ENCODE results near the gene GABBR1. TPM values are rescaled to one million over a fixed set of nuclear protein-coding genes. Genes with fewer than 3 reads are reported as not detected.
A peak's percentile ranks its signal among the peaks of the same experiment; 100 is the strongest.

GABBR1 gene
- total RNA-seq, 2 experiments from 2014 or later, result 10.8 to 10.9 TPM

DNA sequence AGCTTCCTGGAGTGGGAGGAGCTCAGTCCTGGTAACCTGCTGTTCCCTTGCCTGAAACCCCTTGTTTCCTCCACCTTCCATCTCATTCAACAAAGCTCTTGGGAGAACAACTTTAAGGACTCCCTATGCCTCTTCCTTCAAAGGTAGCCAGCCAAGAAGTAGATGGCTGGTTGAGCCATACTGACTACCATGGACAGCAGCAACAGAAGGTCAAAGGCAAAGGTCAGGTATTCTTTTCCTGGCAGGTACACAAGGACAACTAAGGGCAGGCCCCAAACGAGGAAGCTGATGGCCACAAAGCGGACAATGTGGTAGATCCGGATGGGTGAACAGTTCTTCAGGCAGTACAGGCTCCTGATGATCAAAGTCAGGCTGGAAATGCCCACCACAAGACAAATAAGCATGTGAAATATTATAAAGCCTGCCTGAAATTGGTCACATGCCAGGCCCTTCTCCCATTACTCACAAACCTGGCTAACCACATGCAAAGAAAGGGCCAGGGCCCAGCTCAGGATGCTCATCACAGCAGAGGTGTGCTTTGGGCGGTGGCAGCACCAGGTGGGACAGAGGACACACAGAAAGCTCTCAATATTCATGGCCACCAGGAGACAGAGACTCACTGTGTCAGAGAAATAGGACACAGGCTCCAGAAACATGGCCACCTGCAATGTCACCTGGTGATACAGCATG lies 95.1 kb downstream of the GABBR1 start:
- peaks cover 3% of the 10 kb centered on the region for H3K27me3 Mint-ChIP-seq
- ChIA-PET POLR2A (interaction anchor here (0.5 kb wide), 1 partner anchor 96 kb away, joined by 3 read pairs; no protein-coding TSS in a partner anchor), CTCF (no interaction called here)
- TF ChIP-seq, protein P1, sequence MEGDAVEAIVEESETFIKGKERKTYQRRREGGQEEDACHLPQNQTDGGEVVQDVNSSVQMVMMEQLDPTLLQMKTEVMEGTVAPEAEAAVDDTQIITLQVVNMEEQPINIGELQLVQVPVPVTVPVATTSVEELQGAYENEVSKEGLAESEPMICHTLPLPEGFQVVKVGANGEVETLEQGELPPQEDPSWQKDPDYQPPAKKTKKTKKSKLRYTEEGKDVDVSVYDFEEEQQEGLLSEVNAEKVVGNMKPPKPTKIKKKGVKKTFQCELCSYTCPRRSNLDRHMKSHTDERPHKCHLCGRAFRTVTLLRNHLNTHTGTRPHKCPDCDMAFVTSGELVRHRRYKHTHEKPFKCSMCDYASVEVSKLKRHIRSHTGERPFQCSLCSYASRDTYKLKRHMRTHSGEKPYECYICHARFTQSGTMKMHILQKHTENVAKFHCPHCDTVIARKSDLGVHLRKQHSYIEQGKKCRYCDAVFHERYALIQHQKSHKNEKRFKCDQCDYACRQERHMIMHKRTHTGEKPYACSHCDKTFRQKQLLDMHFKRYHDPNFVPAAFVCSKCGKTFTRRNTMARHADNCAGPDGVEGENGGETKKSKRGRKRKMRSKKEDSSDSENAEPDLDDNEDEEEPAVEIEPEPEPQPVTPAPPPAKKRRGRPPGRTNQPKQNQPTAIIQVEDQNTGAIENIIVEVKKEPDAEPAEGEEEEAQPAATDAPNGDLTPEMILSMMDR (IDR thresholded peaks at IDR 0.05), result no peak
- no peak for ATAC-seq
- no peak for DNase-seq
- H3K36me3 Mint-ChIP-seq (ENCODE audit: low read depth), result no peaks in the 10 kb centered on the region
- H3K4me3 Mint-ChIP-seq, result no peak overlapping the region
- H3K27ac Mint-ChIP-seq, result no peak overlapping the region
- no peaks in the 10 kb centered on the region for H3K9me3 Mint-ChIP-seq
- intact Hi-C loops (cut with micrococcal nuclease), result no loop called here
- no peaks in the 10 kb centered on the region for H3K4me1 Mint-ChIP-seq (ENCODE audit: low read depth)

DNA sequence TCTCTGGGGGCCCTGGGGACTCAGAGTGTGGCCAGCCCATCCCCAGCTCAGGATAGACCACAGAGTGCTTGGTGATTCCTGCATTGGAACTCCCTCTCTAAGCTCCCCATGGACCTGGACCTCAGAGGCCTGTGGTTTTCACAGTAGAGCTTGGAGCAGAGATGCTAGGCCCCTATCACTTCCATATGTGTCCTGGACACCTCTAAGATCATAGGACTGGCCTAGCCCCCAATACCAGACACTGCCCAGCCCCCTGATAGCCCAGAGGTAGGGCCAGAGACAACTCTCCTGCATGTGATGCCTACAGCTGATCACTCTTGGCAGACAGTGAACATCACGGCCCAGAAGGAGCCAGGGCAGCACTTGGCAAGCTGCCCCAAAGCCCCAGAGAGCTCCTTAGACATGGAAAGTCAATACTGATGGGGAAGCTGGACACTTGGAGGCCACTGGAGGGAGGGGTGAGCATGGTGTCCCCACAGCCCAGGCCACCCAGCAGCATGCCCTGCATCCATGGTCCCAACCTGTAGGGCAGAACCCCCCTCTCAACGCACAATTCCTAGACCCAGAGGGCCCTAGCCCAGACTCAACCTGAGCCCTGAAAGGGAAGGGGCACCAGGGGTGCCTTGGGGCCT lies 100.5 kb downstream of the GABBR1 start:
- no peaks in the 10 kb centered on the region for H3K27me3 Mint-ChIP-seq
- no peaks in the 10 kb centered on the region for H3K9me3 Mint-ChIP-seq
- TF ChIP-seq, protein P1 (IDR thresholded peaks at IDR 0.05), result no peak
- no peaks in the 10 kb centered on the region for H3K4me1 Mint-ChIP-seq (ENCODE audit: low read depth)
- ChIA-PET CTCF (interaction anchor here (1.0 kb wide), 1 partner anchor 121 kb away, joined by 4 read pairs; no protein-coding TSS in a partner anchor), POLR2A (no interaction called here)
- H3K36me3 Mint-ChIP-seq (ENCODE audit: low read depth), result no peaks in the 10 kb centered on the region
- no peak for DNase-seq
- H3K27ac Mint-ChIP-seq, result no peak overlapping the region
- ATAC-seq, result no peak
- H3K4me3 Mint-ChIP-seq, result no peak overlapping the region
- intact Hi-C loops (cut with micrococcal nuclease), result no loop called here

DNA sequence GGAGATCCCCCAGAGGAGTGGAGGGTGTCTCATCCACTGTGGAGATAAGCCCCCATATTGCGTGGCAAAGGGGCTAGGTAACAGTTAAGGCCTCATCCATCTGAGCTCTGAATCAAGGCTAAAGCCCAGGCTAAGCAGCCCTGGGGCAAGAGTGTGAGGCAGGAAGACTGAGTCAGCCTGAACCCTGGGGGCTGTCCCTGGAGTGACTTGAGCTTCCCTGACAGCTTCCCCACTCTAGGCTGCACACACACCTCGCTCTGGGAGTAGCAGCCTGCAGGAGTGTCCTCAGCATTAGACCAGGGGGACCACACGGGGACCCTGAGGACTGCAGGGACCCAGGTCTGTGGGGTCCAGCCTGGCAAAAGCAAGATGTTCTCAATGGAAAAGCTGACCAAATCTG lies 101.3 kb downstream of the GABBR1 start:
- CTCF ChIA-PET, result interaction anchor here (1.1 kb wide), 1 partner anchor 18 kb away, joined by 4 read pairs; a partner anchor contains a TSS
- intact Hi-C loops (cut with micrococcal nuclease), result no loop called here
- peak; percentile 59 for DNase-seq

DNA sequence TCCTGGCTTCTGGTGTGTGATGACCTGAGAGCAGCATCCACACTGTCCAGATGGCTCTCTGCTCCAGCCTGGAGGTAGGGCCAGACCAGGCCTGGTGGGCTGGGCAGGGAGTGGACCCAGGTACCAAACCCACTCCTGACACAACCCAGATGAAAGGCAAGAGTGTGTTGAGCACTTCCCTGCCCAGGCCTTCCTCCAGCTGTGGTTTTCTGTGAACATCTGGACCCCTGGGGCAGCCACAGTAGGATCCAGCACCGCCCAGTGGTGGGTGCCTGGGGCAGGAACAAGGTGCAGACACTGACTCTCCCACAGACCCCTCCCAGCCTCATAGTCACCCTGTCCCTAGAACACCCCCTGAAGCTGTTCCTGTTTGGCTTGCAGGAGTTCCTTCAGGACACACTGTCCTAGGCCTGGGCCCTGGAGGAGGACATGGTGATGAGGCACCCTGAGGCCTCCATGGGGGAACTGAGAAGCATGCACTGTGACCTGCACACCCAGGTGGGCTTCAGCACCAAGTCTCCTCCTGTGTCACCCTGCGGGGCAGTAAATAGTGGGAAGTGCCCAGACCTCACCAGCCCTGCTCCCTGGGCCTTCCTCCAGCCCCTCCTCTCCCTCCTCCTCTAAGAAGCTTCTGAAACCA lies 102.2 kb downstream of the GABBR1 start:
- H3K4me3 Mint-ChIP-seq, result no peak overlapping the region
- CTCF ChIA-PET, result interaction anchor here (1.1 kb wide), 1 partner anchor 19 kb away, joined by 4 read pairs; a partner anchor contains a TSS
- ATAC-seq (no peak), DNase-seq (no peak)
- POLR2A ChIA-PET, result no interaction called here
- H3K27me3 Mint-ChIP-seq, result peaks cover 6% of the 10 kb centered on the region
- TF ChIP-seq, protein P1 (IDR thresholded peaks at IDR 0.05), result no peak
- H3K4me1 Mint-ChIP-seq (ENCODE audit: low read depth), result peaks cover 5% of the 10 kb centered on the region
- H3K9me3 Mint-ChIP-seq, result no peaks in the 10 kb centered on the region
- H3K27ac Mint-ChIP-seq, result no peak overlapping the region
- no peaks in the 10 kb centered on the region for H3K36me3 Mint-ChIP-seq (ENCODE audit: low read depth)
- intact Hi-C loops (cut with micrococcal nuclease), result no loop called here

More for the DNA sequence above, 101.3 kb downstream of the GABBR1 start:
- POLR2A ChIA-PET, result no interaction called here
- H3K4me1 Mint-ChIP-seq (ENCODE audit: low read depth), result peaks cover 5% of the 10 kb centered on the region
- ATAC-seq, result peak; percentile 97
- H3K36me3 Mint-ChIP-seq (ENCODE audit: low read depth), result no peaks in the 10 kb centered on the region
- no peak overlapping the region for H3K4me3 Mint-ChIP-seq
- H3K27ac Mint-ChIP-seq, result no peak overlapping the region
- TF ChIP-seq, protein P1 (IDR thresholded peaks at IDR 0.05), result no peak
- H3K27me3 Mint-ChIP-seq, result peaks cover 3% of the 10 kb centered on the region
- H3K9me3 Mint-ChIP-seq, result no peaks in the 10 kb centered on the region

DNA sequence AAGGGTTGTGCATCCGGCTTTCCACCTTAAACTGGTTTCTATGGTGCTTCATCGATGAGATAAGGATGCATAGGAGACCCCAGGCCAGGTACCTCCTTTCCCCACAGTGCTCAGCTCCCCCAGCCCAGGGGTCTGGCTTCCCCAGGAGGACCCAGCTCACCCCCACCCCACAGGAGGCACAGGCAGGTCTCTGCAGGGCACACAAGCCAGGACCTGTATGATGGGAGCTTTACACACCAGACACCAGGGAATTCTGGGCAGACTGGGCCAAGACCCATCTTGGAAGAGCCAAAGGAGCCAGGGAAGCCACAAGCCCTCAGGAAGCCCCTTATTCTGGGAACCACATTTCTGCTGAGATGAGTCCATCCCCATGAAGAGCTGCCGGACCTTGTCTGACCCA lies 103.0 kb downstream of the GABBR1 start:
- intact Hi-C loops (cut with micrococcal nuclease), result no loop called here
- Mint-ChIP-seq H3K4me3 (no peak overlapping the region), H3K4me1 (ENCODE audit: low read depth) (peaks cover 5% of the 10 kb centered on the region), H3K36me3 (ENCODE audit: low read depth) (no peaks in the 10 kb centered on the region), H3K27me3 (peaks cover 11% of the 10 kb centered on the region), H3K27ac (no peak overlapping the region), H3K9me3 (no peaks in the 10 kb centered on the region)
- TF ChIP-seq, protein P1 (IDR thresholded peaks at IDR 0.05), result no peak
- ChIA-PET POLR2A (no interaction called here), CTCF (no interaction called here)
- DNase-seq (no peak), ATAC-seq (no peak)

All from activated CD8-positive, alpha-beta T cell treated with anti-CD3 and anti-CD28 coated beads for 36 hours (primary cell).